Activated T-cell treated with anti-CD3 and anti-CD28 coated beads, Interleukin-2, amount 50 U/mL, for 48 hours (primary cell): ENCODE measurements around the gene PIGW.

Source experiments
- DNase-seq, 2 experiments: peaks; one replicate each; pipeline ENCODE4 v3.0.0-alpha.2; 2020

Gene PIGW

GRCh38 chr17:36509272-36509985, 25.4 kb upstream of the PIGW start:
- no peak for DNase-seq

- DNase-seq = no peak
Observed at GRCh38 chr17:36510636-36511035, 24.2 kb upstream of the PIGW start.

- DNase-seq = no peak
Observed at GRCh38 chr17:36511216-36511615, 23.6 kb upstream of the PIGW start.

GRCh38 chr17:36512641-36513040, 22.1 kb upstream of the PIGW start:
- DNase-seq = no peak

GRCh38 chr17:36514856-36515255, 19.9 kb upstream of the PIGW start:
- no peak for DNase-seq

- DNase-seq = no peak
Observed at GRCh38 chr17:36515837-36516236, 18.9 kb upstream of the PIGW start.

- DNase-seq = no peak
Observed at GRCh38 chr17:36523113-36523512, 11.7 kb upstream of the PIGW start.

GRCh38 chr17:36524428-36524876, 10.3 kb upstream of the PIGW start:
- peak; percentile 42 to 47 for DNase-seq

- no peak for DNase-seq
Observed at GRCh38 chr17:36525113-36525512, 9.7 kb upstream of the PIGW start.

GRCh38 chr17:36525888-36526287, 8.9 kb upstream of the PIGW start:
- peak; percentile 9 to 12 for DNase-seq

GRCh38 chr17:36527621-36528250, 7.1 kb upstream of the PIGW start:
- DNase-seq = peak in 1 of 2 experiments; percentile 12

- DNase-seq = peak in 1 of 2 experiments; percentile 7
Observed at GRCh38 chr17:36529121-36529520, 5.7 kb upstream of the PIGW start.

- peak in 1 of 2 experiments; percentile 17 for DNase-seq
Observed at GRCh38 chr17:36532435-36532975, 2.3 kb upstream of the PIGW start.

- peak in 1 of 2 experiments; percentile 78 for DNase-seq
Observed at GRCh38 chr17:36533935-36534839, 600 bp upstream of the PIGW start.

GRCh38 chr17:36535669-36536081, 888 bp downstream of the PIGW start:
- no peak for DNase-seq

- DNase-seq = no peak
Observed at GRCh38 chr17:36540696-36541095, 5.9 kb downstream of the PIGW start.

- no peak for DNase-seq
Observed at GRCh38 chr17:36542755-36543154, 8.0 kb downstream of the PIGW start.

GRCh38 chr17:36544044-36544306, 9.2 kb downstream of the PIGW start:
- no peak for DNase-seq

GRCh38 chr17:36544307-36545076, 9.7 kb downstream of the PIGW start, which contains the start of gene GGNBP2:
Gene GGNBP2 (plus strand): TSS chr17:36544919. CDS start chr17:36545725, 806 bp downstream.
- DNase-seq = peak; percentile 92 to 94

GRCh38 chr17:36545077-36545464, 10.3 kb downstream of the PIGW start:
- no peak for DNase-seq

- DNase-seq = peak; percentile 97 to 98
Observed at GRCh38 chr17:36545465-36546417, 11.0 kb downstream of the PIGW start.
